CD4-positive, CD25-positive, alpha-beta regulatory T cell (primary cell): ENCODE measurements around the gene GIT2. TPM values are rescaled to one million over a fixed set of nuclear protein-coding genes. Genes with fewer than 3 reads are reported as not detected.

Source experiments
- ATAC-seq, 2 donors: fragments of 150-1000 bp; cut with Tn5 transposase; one replicate each; pipeline ENCODE4 v1.10.0; 2021; ENCODE audit warnings: low read depth in 2 of 2, moderate number of reproducible peaks in 2 of 2, moderate library complexity in 1 of 2
- DNase-seq, 3 donors: peaks; one replicate each; pipeline versions ENCODE4 v3.0.0 to v3.0.0-alpha.2; 2012 to 2022; ENCODE audit warnings: mixed read lengths in 1 of 3
- H3K27ac ChIP-seq: one replicate; pipeline ENCODE4 v1.7.0; 2013; ENCODE audit warnings: mild to moderate bottlenecking, low read length; ENCODE audit not compliant: insufficient read depth, poor library complexity, severe bottlenecking
- H3K27me3 ChIP-seq: one replicate; pipeline ENCODE4 v1.7.0; 2013; ENCODE audit warnings: low read length; ENCODE audit not compliant: control insufficient read depth, insufficient read depth
- H3K36me3 ChIP-seq: one replicate; pipeline ENCODE4 v1.7.0; 2013; ENCODE audit warnings: mild to moderate bottlenecking, low read length, moderate library complexity; ENCODE audit not compliant: control insufficient read depth, insufficient read depth
- H3K4me1 ChIP-seq: 2 replicates; pipeline ENCODE4 v1.7.0; 2013; ENCODE audit warnings: mild to moderate bottlenecking, low read length; ENCODE audit not compliant: insufficient read depth, control insufficient read depth, poor library complexity, severe bottlenecking
- H3K4me3 ChIP-seq: one replicate; pipeline ENCODE4 v1.7.0; 2013; ENCODE audit warnings: low read depth, mild to moderate bottlenecking, low read length, moderate library complexity
- H3K9me3 ChIP-seq, 2 experiments: 1 replicate in 1 of 2; 2 replicates in 1 of 2; pipeline ENCODE4 v1.7.0; 2013; ENCODE audit warnings: low read length in 2 of 2, mild to moderate bottlenecking in 1 of 2, moderate library complexity in 1 of 2; ENCODE audit not compliant: control insufficient read depth in 2 of 2
- H3K27ac Mint-ChIP-seq, 3 donors: one replicate each; pipeline ENCODE4 v1.8.0; 2020 to 2022; ENCODE audit warnings: mild to moderate bottlenecking in 3 of 3, mixed read lengths in 3 of 3, moderate library complexity in 2 of 3
- H3K27me3 Mint-ChIP-seq: one replicate; pipeline ENCODE4 v1.8.0; 2022; ENCODE audit warnings: mild to moderate bottlenecking, mixed read lengths
- H3K36me3 Mint-ChIP-seq: one replicate; pipeline ENCODE4 v1.8.0; 2020; ENCODE audit warnings: mixed read lengths
- H3K4me1 Mint-ChIP-seq, 4 donors: one replicate each; pipeline ENCODE4 v1.8.0; 2020 to 2022; ENCODE audit warnings: mixed read lengths in 4 of 4, mild to moderate bottlenecking in 1 of 4
- H3K4me3 Mint-ChIP-seq, 4 donors: one replicate each; pipeline ENCODE4 v1.8.0; 2020 to 2022; ENCODE audit warnings: mild to moderate bottlenecking in 4 of 4, mixed read lengths in 4 of 4, moderate library complexity in 3 of 4
- H3K9me3 Mint-ChIP-seq, 7 donors: one replicate each; pipeline ENCODE4 v1.8.0; 2020 to 2022; ENCODE audit warnings: mixed read lengths in 7 of 7, mild to moderate bottlenecking in 3 of 7, moderate library complexity in 2 of 7
- polyA plus RNA-seq, 4 donors: library from polyadenylated mRNA; unstranded; fragments of 300-500 nt; fragmentation: Illumina TruSeq; gene quantifications; one replicate each; pipeline ENCODE4 v1.2.3, GENCODE V29; 2021
- total RNA-seq: library from RNA; stranded (reverse); gene quantifications from one replicate; pipeline ENCODE4 v1.2.3, GENCODE V29; 2022

GIT2 gene
- total and polyA plus RNA-seq, 5 donors from 2014 or later, result 79.0 to 95.3 (median 81.7) TPM

GRCh38 chr12:110033888-110034287, 37.7 kb upstream of the GIT2 start:
- Histone ChIP-seq H3K4me3 (no peak overlapping the region), H3K27me3 (no peaks in the 10 kb centered on the region), H3K27ac (no peak overlapping the region), H3K9me3 (no peaks in the 10 kb centered on the region), H3K4me1 (no peaks in the 10 kb centered on the region), H3K36me3 (peaks cover 72% of the 10 kb centered on the region)
- DNase-seq, result no peak
- H3K27me3 Mint-ChIP-seq, result no peaks in the 10 kb centered on the region
- peak overlapping the region in 1 of 3 donors; percentile 83 for H3K27ac Mint-ChIP-seq
- H3K4me1 Mint-ChIP-seq, result peaks cover 4 to 11% (median 7%) of the 10 kb centered on the region in 4 donors
- no peak for ATAC-seq
- no peaks in the 10 kb centered on the region for H3K9me3 Mint-ChIP-seq
- H3K36me3 Mint-ChIP-seq, result peaks cover 43% of the 10 kb centered on the region
- no peak overlapping the region for H3K4me3 Mint-ChIP-seq

GRCh38 chr12:110029290-110029815, 33.2 kb upstream of the GIT2 start:
- DNase-seq (no peak), ATAC-seq (no peak)
- H3K27ac ChIP-seq, result no peak overlapping the region
- H3K27me3 ChIP-seq, result no peaks in the 10 kb centered on the region
- Mint-ChIP-seq H3K9me3 (no peaks in the 10 kb centered on the region), H3K36me3 (peaks cover 41% of the 10 kb centered on the region), H3K27ac (peak overlapping the region in 1 of 3 donors; percentile 42), H3K4me3 (no peak overlapping the region), H3K4me1 (no peaks in the 10 kb centered on the region), H3K27me3 (no peaks in the 10 kb centered on the region)
- H3K4me3 ChIP-seq, result no peak overlapping the region
- H3K4me1 ChIP-seq, result no peaks in the 10 kb centered on the region
- H3K9me3 ChIP-seq, result no peaks in the 10 kb centered on the region
- H3K36me3 ChIP-seq, result peaks cover 70% of the 10 kb centered on the region

GRCh38 chr12:110028323-110028722, 32.2 kb upstream of the GIT2 start:
- H3K4me1 Mint-ChIP-seq, result peaks cover 0 to 3% (median 0%) of the 10 kb centered on the region in 4 donors
- no peaks in the 10 kb centered on the region for H3K4me1 ChIP-seq
- no peak for DNase-seq
- ATAC-seq, result no peak
- no peak overlapping the region for H3K4me3 Mint-ChIP-seq
- H3K9me3 Mint-ChIP-seq, result no peaks in the 10 kb centered on the region
- H3K27ac Mint-ChIP-seq, result no peak overlapping the region
- peaks cover 40% of the 10 kb centered on the region for H3K36me3 Mint-ChIP-seq
- H3K36me3 ChIP-seq, result peaks cover 71% of the 10 kb centered on the region
- H3K27ac ChIP-seq, result no peak overlapping the region
- no peak overlapping the region for H3K4me3 ChIP-seq
- H3K27me3 Mint-ChIP-seq, result no peaks in the 10 kb centered on the region
- H3K9me3 ChIP-seq, result no peaks in the 10 kb centered on the region
- no peaks in the 10 kb centered on the region for H3K27me3 ChIP-seq

GRCh38 chr12:110024051-110024450, 27.9 kb upstream of the GIT2 start:
- Mint-ChIP-seq H3K27ac (peak overlapping the region in 2 of 3 donors; percentile 32 to 56), H3K36me3 (peaks cover 52% of the 10 kb centered on the region), H3K4me1 (peaks cover 0 to 7% (median 0%) of the 10 kb centered on the region in 4 donors), H3K27me3 (no peaks in the 10 kb centered on the region), H3K9me3 (no peaks in the 10 kb centered on the region), H3K4me3 (no peak overlapping the region)
- H3K4me1 ChIP-seq, result no peaks in the 10 kb centered on the region
- H3K27me3 ChIP-seq, result no peaks in the 10 kb centered on the region
- no peak for ATAC-seq
- H3K9me3 ChIP-seq, result no peaks in the 10 kb centered on the region
- no peak overlapping the region for H3K27ac ChIP-seq
- peaks cover 81% of the 10 kb centered on the region for H3K36me3 ChIP-seq
- no peak overlapping the region for H3K4me3 ChIP-seq
- DNase-seq, result no peak

GRCh38 chr12:110023059-110023980, 27.2 kb upstream of the GIT2 start:
- Histone ChIP-seq H3K9me3 (no peaks in the 10 kb centered on the region), H3K27ac (no peak overlapping the region), H3K4me3 (no peak overlapping the region), H3K27me3 (no peaks in the 10 kb centered on the region), H3K4me1 (no peaks in the 10 kb centered on the region), H3K36me3 (peaks cover 82% of the 10 kb centered on the region)
- no peak overlapping the region for H3K4me3 Mint-ChIP-seq
- H3K27ac Mint-ChIP-seq, result peak overlapping the region in 2 of 3 donors; percentile 56 to 71
- ATAC-seq (no peak), DNase-seq (no peak)
- no peaks in the 10 kb centered on the region for H3K27me3 Mint-ChIP-seq
- peaks cover 56% of the 10 kb centered on the region for H3K36me3 Mint-ChIP-seq
- H3K4me1 Mint-ChIP-seq, result peaks cover 0 to 7% (median 2%) of the 10 kb centered on the region in 4 donors
- H3K9me3 Mint-ChIP-seq, result no peaks in the 10 kb centered on the region

GRCh38 chr12:110020956-110021355, 24.8 kb upstream of the GIT2 start:
- H3K27me3 Mint-ChIP-seq, result no peaks in the 10 kb centered on the region
- Histone ChIP-seq H3K36me3 (peaks cover 87% of the 10 kb centered on the region), H3K4me3 (no peak overlapping the region), H3K27ac (no peak overlapping the region), H3K4me1 (no peaks in the 10 kb centered on the region), H3K27me3 (no peaks in the 10 kb centered on the region), H3K9me3 (no peaks in the 10 kb centered on the region)
- no peaks in the 10 kb centered on the region for H3K9me3 Mint-ChIP-seq
- no peak for DNase-seq
- no peak for ATAC-seq
- H3K4me3 Mint-ChIP-seq, result no peak overlapping the region
- H3K36me3 Mint-ChIP-seq, result peaks cover 47% of the 10 kb centered on the region
- peak overlapping the region in 1 of 3 donors; percentile 15 for H3K27ac Mint-ChIP-seq
- peaks cover 0 to 7% (median 4%) of the 10 kb centered on the region in 4 donors for H3K4me1 Mint-ChIP-seq

- Mint-ChIP-seq H3K4me3 (peak overlapping the region in 3 of 4 donors; percentile 33 to 86 (median 41)), H3K36me3 (peaks cover 36% of the 10 kb centered on the region), H3K27ac (peak overlapping the region; percentile 75 to 90 (median 86)), H3K9me3 (no peaks in the 10 kb centered on the region), H3K27me3 (no peaks in the 10 kb centered on the region), H3K4me1 (peaks cover 26 to 43% (median 36%) of the 10 kb centered on the region in 4 donors)
- no peaks in the 10 kb centered on the region for H3K27me3 ChIP-seq
- DNase-seq (peak in 2 of 3 donors; percentile 45 to 66), ATAC-seq (peak; percentile 46 to 57)
- H3K36me3 ChIP-seq, result peaks cover 63% of the 10 kb centered on the region
- peak overlapping the region; percentile 45 for H3K4me3 ChIP-seq
- H3K4me1 ChIP-seq, result peaks cover 17% of the 10 kb centered on the region
- H3K27ac ChIP-seq, result peak overlapping the region; percentile 60
- H3K9me3 ChIP-seq, result no peaks in the 10 kb centered on the region
These were observed 19.0 kb upstream of the GIT2 start for GRCh38 chr12:110015132-110015531.
